Measurements from ENCODE around the gene AAR2. TPM values are rescaled to one million over a fixed set of nuclear protein-coding genes. Genes with fewer than 3 reads are reported as not detected.

AAR2 gene
- total RNA-seq, 4 donors from 2014 or later = 24.5 to 35.6 (median 28.6) TPM

- no peaks in the 10 kb centered on the region for H3K9me3 ChIP-seq
- no peak overlapping the region for H3K4me3 ChIP-seq
- H3K27me3 ChIP-seq = no peaks in the 10 kb centered on the region
- no peak for DNase-seq (ENCODE audit: low spot score in 2 of 2)
- TF ChIP-seq CTCF (IDR thresholded peaks at IDR 0.05) (no peak), POLR2A (IDR thresholded peaks at IDR 0.05) (no peak), EP300 (IDR thresholded peaks at IDR 0.05) (no peak)
- WGBS, 2 donors = 68 to 75% methylated on average over 4 of the region's 4 CpGs
- H3K27ac ChIP-seq = no peak overlapping the region
- peaks cover 0 to 76% (median 0%) of the 10 kb centered on the region in 3 donors for H3K36me3 ChIP-seq
- H3K4me1 ChIP-seq = no peaks in the 10 kb centered on the region
Measured at GRCh38 chr20:36217226-36217625, 19.1 kb upstream of the AAR2 start.

GRCh38 chr20:36218380-36219064, 17.8 kb upstream of the AAR2 start:
- H3K9me3 ChIP-seq = no peaks in the 10 kb centered on the region
- no peak for DNase-seq (ENCODE audit: low spot score in 2 of 2)
- no peak overlapping the region for H3K27ac ChIP-seq
- no peaks in the 10 kb centered on the region for H3K4me1 ChIP-seq
- TF ChIP-seq EP300 (IDR thresholded peaks at IDR 0.05) (no peak), POLR2A (IDR thresholded peaks at IDR 0.05) (no peak), CTCF (IDR thresholded peaks at IDR 0.05) (no peak)
- WGBS, 2 donors = 44 to 62% methylated on average over 15 to 16 of the region's 16 CpGs
- H3K36me3 ChIP-seq = peaks cover 0 to 72% (median 0%) of the 10 kb centered on the region in 3 donors
- no peaks in the 10 kb centered on the region for H3K27me3 ChIP-seq
- no peak overlapping the region for H3K4me3 ChIP-seq

GRCh38 chr20:36219671-36220220, 16.5 kb upstream of the AAR2 start:
- no peaks in the 10 kb centered on the region for H3K9me3 ChIP-seq
- WGBS, 2 donors = 85 to 91% methylated on average over 17 of the region's 17 CpGs
- no peak for DNase-seq (ENCODE audit: low spot score in 2 of 2)
- peaks cover 0 to 74% (median 0%) of the 10 kb centered on the region in 3 donors for H3K36me3 ChIP-seq
- H3K27ac ChIP-seq = no peak overlapping the region
- no peaks in the 10 kb centered on the region for H3K27me3 ChIP-seq
- TF ChIP-seq CTCF (IDR thresholded peaks at IDR 0.05) (no peak), EP300 (IDR thresholded peaks at IDR 0.05) (no peak), POLR2A (IDR thresholded peaks at IDR 0.05) (no peak)
- no peaks in the 10 kb centered on the region for H3K4me1 ChIP-seq
- H3K4me3 ChIP-seq = no peak overlapping the region

GRCh38 chr20:36225666-36226065, 10.6 kb upstream of the AAR2 start:
- Histone ChIP-seq H3K9me3 (no peaks in the 10 kb centered on the region), H3K27me3 (no peaks in the 10 kb centered on the region), H3K4me1 (no peaks in the 10 kb centered on the region), H3K4me3 (no peak overlapping the region), H3K36me3 (peaks cover 0 to 89% (median 0%) of the 10 kb centered on the region in 3 donors), H3K27ac (no peak overlapping the region)
- no peak for TF ChIP-seq EP300 (IDR thresholded peaks at IDR 0.05)
- TF ChIP-seq CTCF (IDR thresholded peaks at IDR 0.05) = no peak
- TF ChIP-seq POLR2A (IDR thresholded peaks at IDR 0.05) = no peak
- no peak for DNase-seq (ENCODE audit: low spot score in 2 of 2)
- 77 to 82% methylated on average over 7 of the region's 7 CpGs for WGBS, 2 donors

- Histone ChIP-seq H3K4me3 (no peak overlapping the region), H3K27me3 (no peaks in the 10 kb centered on the region), H3K27ac (no peak overlapping the region), H3K9me3 (no peaks in the 10 kb centered on the region), H3K4me1 (no peaks in the 10 kb centered on the region), H3K36me3 (peaks cover 0 to 66% (median 0%) of the 10 kb centered on the region in 3 donors)
- TF ChIP-seq POLR2A (IDR thresholded peaks at IDR 0.05) = no peak
- no peak for TF ChIP-seq CTCF (IDR thresholded peaks at IDR 0.05)
- no peak for TF ChIP-seq EP300 (IDR thresholded peaks at IDR 0.05)
- no peak for DNase-seq (ENCODE audit: low spot score in 2 of 2)
- 78 to 83% methylated on average over 6 of the region's 6 CpGs for WGBS, 2 donors
Measured at GRCh38 chr20:36228770-36229169, 7.5 kb upstream of the AAR2 start.

All from tibial nerve (tissue), 4 donors.